T-helper 17 cell (primary cell): ENCODE results near the gene MAPK11. TPM values are rescaled to one million over a fixed set of nuclear protein-coding genes. Genes with fewer than 3 reads are reported as not detected.
A peak's percentile ranks its signal among the peaks of the same experiment; 100 is the strongest.

Experiments used
- ATAC-seq: fragments of 150-1000 bp; cut with Tn5 transposase; 2 replicates; pipeline ENCODE4 v1.10.0; 2021; ENCODE audit warnings: mild to moderate bottlenecking, moderate library complexity
- DNase-seq, 3 donors: peaks; one replicate each; pipeline versions ENCODE4 v3.0.0 to v3.0.0-alpha.2; 2020 to 2021
- H3K9me3 ChIP-seq: one replicate; pipeline ENCODE4 v1.7.0; 2013; ENCODE audit warnings: low read length, mild to moderate bottlenecking; ENCODE audit not compliant: control insufficient read depth, poor library complexity, severe bottlenecking
- H3K27ac Mint-ChIP-seq: one replicate; pipeline ENCODE4 v1.8.0; 2022; ENCODE audit warnings: mild to moderate bottlenecking, moderate library complexity, mixed read lengths
- H3K27me3 Mint-ChIP-seq: one replicate; pipeline ENCODE4 v1.8.0; 2022; ENCODE audit warnings: mixed read lengths
- H3K36me3 Mint-ChIP-seq: one replicate; pipeline ENCODE4 v1.8.0; 2022; ENCODE audit warnings: low read depth, mixed read lengths
- H3K4me1 Mint-ChIP-seq: one replicate; pipeline ENCODE4 v1.8.0; 2022; ENCODE audit warnings: mild to moderate bottlenecking, mixed read lengths
- H3K4me3 Mint-ChIP-seq: one replicate; pipeline ENCODE4 v1.8.0; 2022; ENCODE audit warnings: mild to moderate bottlenecking, moderate library complexity, mixed read lengths
- total RNA-seq, 4 donors: library from RNA in 2 of 4; stranded (reverse) in 2 of 4; gene quantifications; one replicate each; pipeline ENCODE4 v1.2.3 and lab custom pipeline; 2022 to 2026

Gene MAPK11
- total RNA-seq, 2 donors from 2014 or later, result 13.2 to 14.4 TPM

DNA sequence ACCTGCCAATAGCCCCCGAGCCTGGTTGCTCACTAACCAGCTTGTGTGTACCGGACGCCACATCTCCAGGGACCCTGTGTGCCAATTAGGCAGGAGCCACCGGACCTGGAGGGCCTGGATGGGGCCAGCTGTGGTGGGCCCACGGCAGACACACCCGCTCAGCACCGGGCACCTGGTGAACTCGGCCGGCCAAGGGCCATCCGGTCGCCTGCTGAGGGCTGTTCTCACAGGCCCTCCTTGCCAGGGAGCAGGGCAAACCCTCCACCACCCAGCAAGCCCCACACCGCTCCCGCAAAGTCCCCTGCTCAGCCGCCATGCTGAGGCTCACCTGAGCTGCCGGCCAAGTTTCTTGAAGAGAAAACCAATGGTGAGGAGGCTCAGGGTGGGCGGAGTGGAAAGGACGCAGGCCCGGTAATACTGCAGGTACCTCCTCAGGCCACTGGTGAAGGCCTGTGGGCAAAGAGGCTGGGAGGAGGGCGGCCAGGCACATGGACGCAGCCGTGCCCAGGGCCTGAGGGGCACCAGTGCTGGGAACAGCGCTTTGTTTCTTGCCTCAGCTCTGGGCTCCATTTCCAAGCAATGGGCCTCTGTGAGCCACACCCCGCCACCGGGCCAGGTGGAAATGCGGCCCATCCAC is 42.5 kb downstream of the MAPK11 start:
- no peak overlapping the region for H3K4me3 Mint-ChIP-seq
- H3K27ac Mint-ChIP-seq, result no peak overlapping the region
- H3K27me3 Mint-ChIP-seq, result no peaks in the 10 kb centered on the region
- ATAC-seq (no peak), DNase-seq (no peak)
- H3K9me3 ChIP-seq, result no peaks in the 10 kb centered on the region
- H3K4me1 Mint-ChIP-seq, result peaks cover 9% of the 10 kb centered on the region
- H3K36me3 Mint-ChIP-seq, result peaks cover 2% of the 10 kb centered on the region

DNA sequence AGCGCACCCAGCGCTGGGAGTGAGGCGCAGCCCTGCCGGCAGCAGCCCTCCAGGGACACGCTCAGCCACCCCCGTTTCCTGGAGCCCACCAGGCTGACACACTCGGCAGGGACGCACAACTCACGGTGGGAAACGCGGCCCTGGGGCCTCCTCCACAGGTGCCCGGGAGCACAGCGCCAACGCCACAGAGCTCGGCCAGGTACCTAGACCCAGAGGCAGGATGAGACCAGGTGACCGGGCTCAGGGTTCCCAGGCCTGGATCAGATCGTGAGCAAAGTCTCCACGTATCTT is 43.4 kb downstream of the MAPK11 start:
- no peak for ATAC-seq
- H3K36me3 Mint-ChIP-seq, result peaks cover 2% of the 10 kb centered on the region
- no peak for DNase-seq
- peaks cover 9% of the 10 kb centered on the region for H3K4me1 Mint-ChIP-seq
- no peak overlapping the region for H3K27ac Mint-ChIP-seq
- no peaks in the 10 kb centered on the region for H3K27me3 Mint-ChIP-seq
- no peak overlapping the region for H3K4me3 Mint-ChIP-seq
- H3K9me3 ChIP-seq, result no peaks in the 10 kb centered on the region

DNA sequence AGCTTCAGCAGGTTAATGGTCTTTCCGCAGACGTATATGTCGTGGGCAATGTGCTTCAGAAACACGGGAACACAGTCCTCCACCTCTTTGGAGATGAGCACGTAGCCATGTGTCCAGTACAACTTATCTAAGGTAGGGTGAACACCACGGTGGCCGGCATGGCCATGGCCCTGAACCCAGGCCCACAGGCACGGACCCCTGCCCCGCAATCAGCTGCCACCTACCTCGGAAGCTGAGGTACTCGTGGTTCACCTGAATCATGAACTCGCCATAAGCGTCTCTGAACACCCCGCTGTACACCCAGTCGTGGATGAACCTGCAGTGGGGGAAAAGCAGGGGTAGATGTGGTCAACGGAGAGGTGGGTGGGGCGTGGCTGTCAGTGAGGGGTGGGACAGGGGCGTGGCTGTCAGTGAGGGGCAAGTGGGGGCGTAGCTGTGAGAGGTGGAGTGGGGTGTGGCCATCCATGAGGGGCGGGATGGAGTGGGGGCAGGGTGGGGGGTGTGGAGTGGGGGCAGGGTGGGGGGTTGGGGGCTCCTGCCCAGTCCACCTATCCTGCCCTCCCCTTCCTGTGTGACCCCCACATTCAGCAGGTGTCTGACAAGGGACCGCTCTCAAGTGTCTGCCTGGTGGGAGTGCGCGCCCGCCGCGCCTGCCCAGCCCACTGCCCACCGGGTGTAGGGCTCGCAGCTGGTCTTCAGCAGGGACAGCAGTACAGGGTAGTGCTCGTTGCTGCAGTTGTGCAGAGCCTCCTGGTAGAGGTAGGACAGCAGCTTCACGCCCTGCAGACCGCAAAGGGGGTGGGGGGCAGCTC is 43.9 kb downstream of the MAPK11 start:
- no peak overlapping the region for H3K4me3 Mint-ChIP-seq
- no peak for DNase-seq
- H3K9me3 ChIP-seq, result no peaks in the 10 kb centered on the region
- no peaks in the 10 kb centered on the region for H3K27me3 Mint-ChIP-seq
- no peak for ATAC-seq
- no peak overlapping the region for H3K27ac Mint-ChIP-seq
- peaks cover 9% of the 10 kb centered on the region for H3K4me1 Mint-ChIP-seq
- peaks cover 2% of the 10 kb centered on the region for H3K36me3 Mint-ChIP-seq

DNA sequence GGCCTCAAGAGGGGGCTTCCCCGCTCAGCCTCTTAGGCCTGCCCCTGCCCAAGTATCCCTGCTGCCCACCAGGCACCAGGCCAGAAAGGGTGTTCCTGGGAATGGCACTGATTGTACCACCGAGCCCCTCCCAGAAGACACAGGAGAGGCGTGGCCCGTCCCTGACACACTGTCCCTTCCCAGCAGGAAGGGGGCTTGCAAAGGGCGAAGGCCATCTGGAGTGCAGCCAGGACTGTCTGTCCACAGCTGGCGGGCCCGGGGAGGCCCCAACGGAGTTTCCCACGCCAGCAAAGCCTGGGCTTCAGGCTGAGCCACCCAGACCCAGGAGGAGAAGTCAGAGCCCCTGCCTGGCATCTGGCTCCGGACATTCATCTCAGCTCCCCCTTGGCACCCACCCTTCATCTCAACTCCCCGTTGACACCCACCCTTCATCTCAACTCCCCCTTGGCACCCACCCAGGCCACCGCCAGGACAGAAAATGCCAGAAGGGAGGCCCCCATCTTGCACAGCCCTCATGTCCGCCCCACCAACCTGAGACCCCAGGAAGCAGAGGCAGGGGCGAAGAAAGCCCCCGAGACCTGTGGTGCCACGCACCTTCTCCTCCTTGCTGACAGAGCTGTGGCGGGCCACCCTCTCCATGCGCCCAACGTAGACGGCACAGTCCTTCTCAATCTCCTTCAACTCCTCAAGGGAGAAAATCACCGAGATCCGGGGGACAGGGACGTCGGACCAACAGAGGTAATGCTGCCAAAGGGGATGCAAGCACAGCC is 44.8 kb downstream of the MAPK11 start:
- Mint-ChIP-seq H3K27me3 (no peaks in the 10 kb centered on the region), H3K36me3 (peaks cover 2% of the 10 kb centered on the region), H3K4me3 (no peak overlapping the region), H3K4me1 (peaks cover 9% of the 10 kb centered on the region), H3K27ac (no peak overlapping the region)
- H3K9me3 ChIP-seq, result no peaks in the 10 kb centered on the region
- DNase-seq (no peak), ATAC-seq (no peak)

DNA sequence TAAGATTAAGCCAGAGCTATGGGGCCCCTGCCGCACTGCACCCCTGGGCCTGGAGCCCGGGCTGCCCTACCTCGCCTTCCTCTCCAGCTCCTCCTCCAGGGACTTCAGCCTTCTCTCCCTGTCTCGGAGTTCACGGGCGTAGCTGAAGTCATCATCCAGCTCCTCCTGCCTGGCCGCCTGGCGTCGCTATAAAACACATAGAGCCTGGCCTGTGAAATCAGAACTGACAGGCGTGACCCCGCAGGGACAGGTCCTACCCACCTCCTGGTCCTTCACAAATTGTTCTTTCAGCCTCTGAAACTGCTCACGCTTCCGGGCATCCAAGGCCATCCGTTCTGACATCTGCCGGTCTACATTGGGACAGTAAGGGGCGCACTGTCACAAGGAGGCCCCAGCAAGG is 46.1 kb downstream of the MAPK11 start:
- H3K4me1 Mint-ChIP-seq, result peaks cover 8% of the 10 kb centered on the region
- H3K36me3 Mint-ChIP-seq, result peaks cover 2% of the 10 kb centered on the region
- H3K27me3 Mint-ChIP-seq, result no peaks in the 10 kb centered on the region

DNA sequence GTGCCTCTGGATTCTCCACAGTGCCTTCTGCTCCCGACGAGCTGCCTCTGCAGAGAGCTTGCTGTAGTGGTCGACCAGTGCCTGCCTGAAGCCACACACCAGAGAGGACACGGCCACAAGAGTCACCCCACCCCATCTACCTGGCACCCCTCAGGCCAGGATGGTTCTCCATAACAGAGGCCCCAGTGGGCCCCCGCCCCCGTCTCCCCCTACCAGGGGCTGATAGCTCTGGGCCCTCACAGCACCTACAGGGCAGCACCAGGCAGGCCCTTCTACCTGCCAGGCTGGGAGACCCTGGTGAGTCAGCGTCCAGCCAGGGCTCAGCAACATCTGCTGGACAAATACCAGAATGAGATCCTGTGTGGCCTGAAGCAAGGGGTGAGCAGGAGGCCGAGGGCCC is 47.7 kb downstream of the MAPK11 start:
- Mint-ChIP-seq H3K36me3 (no peaks in the 10 kb centered on the region), H3K4me1 (peaks cover 2% of the 10 kb centered on the region), H3K4me3 (no peak overlapping the region), H3K27me3 (no peaks in the 10 kb centered on the region), H3K27ac (no peak overlapping the region)
- ATAC-seq (no peak), DNase-seq (no peak)
- no peaks in the 10 kb centered on the region for H3K9me3 ChIP-seq

More for the DNA sequence above, 46.1 kb downstream of the MAPK11 start:
- no peaks in the 10 kb centered on the region for H3K9me3 ChIP-seq
- no peak for DNase-seq
- ATAC-seq, result no peak
- H3K4me3 Mint-ChIP-seq, result no peak overlapping the region
- peak overlapping the region; percentile 19 for H3K27ac Mint-ChIP-seq

DNA sequence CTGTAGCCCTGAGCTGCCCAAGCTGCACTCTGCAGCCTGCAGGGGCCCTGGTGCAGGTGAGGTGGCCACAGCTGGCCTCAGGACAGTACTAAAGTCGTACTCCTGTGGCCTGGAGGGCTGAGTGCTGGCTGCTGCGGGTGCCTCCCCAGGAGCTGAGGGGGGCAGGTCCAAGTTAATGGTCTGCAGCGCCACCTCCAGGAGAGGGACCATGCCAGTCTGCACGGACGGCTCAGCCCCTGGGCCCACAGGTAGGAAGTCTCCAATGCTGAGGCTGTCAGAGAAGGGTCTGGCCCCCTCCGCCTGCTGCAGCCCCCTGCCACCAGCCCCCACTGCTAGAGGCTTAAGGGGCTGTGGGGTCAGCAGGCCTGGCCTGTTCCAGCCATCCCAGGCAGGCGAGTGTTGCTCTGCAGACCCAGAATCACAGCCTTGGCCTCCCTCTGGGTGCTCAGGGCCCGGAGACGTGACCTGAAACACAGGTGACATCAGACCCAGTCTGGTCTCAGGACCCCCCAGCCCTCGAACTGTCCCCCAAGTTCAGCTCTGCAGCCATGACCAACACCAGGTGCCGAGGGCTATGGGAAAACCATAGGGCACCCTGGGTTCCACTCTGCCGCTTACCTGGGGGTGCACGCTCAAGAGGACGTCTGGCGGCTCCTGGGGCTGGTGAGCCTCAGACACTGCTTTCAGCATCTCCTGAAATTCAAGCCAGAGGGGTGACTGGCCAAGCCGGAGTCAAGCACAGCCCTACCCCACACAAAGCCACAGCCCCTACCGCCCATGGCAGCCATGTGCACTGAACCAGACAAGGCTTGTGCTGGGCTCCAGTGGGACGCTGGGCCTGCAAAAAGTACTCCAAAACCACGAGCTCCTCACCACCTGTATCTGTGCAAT is 48.5 kb downstream of the MAPK11 start:
- Mint-ChIP-seq H3K27me3 (no peaks in the 10 kb centered on the region), H3K27ac (no peak overlapping the region), H3K4me1 (no peaks in the 10 kb centered on the region), H3K4me3 (no peak overlapping the region), H3K36me3 (no peaks in the 10 kb centered on the region)
- ATAC-seq (no peak), DNase-seq (no peak)
- H3K9me3 ChIP-seq, result no peaks in the 10 kb centered on the region

DNA sequence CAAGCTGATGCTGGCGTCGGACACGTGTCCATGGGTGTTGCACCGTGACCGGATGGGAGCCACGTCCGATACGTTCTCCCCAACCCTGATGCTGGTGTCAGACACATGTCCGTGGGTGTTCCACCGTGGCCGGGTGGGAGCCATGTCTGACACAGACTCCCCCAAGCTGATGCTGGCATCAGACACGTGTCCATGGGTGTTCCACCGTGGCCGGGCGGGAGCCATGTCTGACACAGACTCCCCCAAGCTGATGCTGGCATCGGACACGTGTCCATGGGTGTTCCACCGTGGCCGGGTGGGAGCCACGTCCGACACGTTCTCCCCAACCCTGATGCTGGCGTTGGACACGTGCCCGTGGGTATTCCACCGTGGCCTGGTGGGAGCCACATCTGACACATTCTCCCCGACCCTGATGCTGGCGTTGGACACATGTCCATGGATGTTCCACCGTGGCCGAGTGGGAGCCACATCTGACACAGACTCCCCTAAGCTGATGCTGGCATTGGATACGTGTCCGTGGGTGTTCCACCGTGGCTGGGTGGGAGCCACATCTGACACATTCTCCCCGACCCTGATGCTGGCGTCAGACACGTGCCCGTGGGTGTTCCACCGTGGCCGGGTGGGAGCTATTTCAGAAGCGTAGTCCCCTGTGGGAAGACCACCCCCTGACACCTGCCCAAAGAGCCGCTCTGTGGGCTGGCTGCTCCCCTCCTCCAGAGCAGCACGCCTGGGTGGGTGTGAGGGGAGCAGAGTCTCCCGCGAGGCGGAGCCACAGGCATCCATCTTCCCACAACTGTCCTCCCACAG is 49.4 kb downstream of the MAPK11 start:
- ATAC-seq (no peak), DNase-seq (no peak)
- Mint-ChIP-seq H3K4me1 (no peaks in the 10 kb centered on the region), H3K4me3 (no peak overlapping the region), H3K27ac (no peak overlapping the region), H3K27me3 (no peaks in the 10 kb centered on the region), H3K36me3 (no peaks in the 10 kb centered on the region)
- no peaks in the 10 kb centered on the region for H3K9me3 ChIP-seq

DNA sequence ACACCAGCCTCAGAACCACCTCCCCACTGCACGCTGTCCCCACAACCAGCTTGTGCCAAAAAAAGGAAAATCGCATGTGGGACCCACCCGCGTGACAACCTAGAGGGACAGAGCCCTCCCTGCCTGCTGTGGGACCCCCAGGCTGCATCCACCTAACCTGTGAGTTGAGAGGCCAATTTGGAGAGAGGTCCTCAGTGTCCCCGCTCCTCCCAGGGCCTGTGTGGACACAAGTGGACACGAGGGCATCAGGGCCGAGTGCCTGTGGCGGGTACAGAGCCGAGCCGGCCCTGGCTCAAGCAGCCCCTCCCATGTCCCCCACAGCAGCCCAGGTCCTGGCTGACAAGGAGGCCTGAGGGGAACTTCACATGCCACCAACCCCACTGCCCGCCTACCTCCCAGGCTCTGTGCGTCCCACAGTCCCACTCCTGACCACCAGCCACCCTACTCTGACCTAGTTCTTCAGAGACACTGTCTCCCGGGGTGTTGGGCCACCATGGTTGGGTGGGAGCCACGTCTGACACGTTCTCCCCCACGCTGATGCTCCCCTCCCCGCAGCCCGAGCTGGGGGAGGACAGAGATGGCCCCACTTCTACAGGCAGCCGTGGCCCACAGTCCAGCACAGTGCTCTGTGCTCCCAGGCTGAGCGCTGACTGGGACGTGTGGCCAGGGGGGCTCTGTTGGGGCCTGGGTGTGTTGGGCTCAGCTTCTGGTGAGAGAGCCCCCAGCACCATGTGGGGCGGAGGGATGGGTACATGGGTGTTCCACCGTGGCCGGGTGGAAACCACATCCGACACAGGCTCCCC is 50.2 kb downstream of the MAPK11 start:
- DNase-seq (no peak), ATAC-seq (no peak)
- Mint-ChIP-seq H3K4me1 (no peaks in the 10 kb centered on the region), H3K4me3 (no peak overlapping the region), H3K36me3 (no peaks in the 10 kb centered on the region), H3K27me3 (no peaks in the 10 kb centered on the region), H3K27ac (no peak overlapping the region)
- no peaks in the 10 kb centered on the region for H3K9me3 ChIP-seq

DNA sequence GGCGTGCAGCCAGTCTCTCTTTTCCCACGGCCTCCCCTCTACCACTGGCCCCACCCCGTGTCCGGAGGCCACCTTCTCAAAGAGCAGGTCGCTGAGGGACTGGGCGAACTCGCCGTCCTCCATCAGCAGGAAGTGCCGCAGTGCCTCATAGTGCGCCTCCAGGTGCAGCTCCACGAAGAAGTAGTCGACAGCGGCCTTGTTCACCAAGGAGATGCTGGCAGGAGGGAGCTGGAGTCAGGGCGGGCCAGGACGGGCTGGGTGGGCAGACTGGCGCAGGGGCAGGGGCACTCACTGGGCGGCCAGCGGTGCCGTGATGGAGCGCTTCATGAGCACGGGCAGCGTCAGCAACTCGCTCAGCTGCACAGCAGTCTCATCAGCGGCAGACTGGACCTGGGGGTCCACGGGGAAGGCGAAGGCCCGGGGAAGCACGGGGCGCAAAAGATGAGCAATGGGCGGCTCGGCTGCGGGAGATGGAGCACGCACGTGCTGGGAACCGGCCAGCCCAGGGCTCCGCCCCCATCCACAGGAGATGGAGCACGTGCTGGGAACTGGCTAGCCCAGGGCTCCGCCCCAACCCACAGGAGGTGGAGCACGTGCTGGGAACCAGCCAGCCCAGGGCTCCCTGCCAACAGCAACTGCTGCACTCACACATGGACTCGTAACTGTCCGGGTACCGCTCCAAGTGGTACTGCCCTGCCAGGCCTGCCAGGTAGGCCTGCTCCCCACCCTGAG is 51.0 kb downstream of the MAPK11 start:
- peak; percentile 8 for ATAC-seq
- no peak for DNase-seq
- H3K4me3 Mint-ChIP-seq, result peak overlapping the region; percentile 7

DNA sequence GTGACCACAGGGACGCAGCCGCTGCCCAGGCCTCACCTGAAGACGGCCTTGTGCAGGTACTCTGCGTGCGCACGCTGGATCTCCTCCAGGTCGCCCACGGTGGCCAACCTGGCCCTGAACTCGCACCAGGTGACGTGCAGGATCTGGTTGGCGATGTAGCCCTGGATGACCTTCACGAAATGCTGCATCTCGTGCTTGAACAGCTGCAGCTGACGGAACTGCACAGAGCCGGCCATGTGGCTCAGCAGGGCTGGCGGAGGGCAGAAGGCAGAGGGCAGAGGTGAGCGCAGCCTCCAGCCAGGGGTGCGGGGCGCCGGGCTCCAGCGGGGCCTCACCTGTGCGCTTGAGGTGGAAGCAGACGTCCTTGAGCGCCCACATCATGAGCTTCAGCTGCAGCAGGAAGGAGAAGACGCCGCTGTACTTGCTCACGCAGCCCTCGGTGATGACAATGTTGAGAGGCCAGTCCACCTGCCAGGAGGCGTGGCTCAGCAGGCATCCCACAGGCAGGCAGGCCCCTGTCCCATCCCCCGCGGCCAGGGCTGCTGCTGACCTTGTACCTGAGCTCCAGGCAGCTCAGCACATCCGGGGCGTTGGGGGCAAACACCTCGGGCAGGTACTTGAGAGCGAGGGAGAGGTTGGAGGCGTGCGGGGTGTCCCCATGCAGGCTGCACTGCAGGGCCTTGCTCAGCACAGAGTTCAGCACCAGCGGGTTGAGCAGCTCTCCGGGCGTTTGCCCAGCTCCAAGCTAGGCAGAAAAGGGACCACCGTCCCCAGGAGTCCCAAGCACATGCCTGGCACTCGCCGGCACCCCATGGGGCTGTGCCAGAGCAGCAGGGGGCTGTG is 51.8 kb downstream of the MAPK11 start:
- DNase-seq (no peak), ATAC-seq (peak; percentile 5)
- Mint-ChIP-seq H3K36me3 (no peaks in the 10 kb centered on the region), H3K27me3 (no peaks in the 10 kb centered on the region), H3K27ac (no peak overlapping the region), H3K4me1 (peaks cover 6% of the 10 kb centered on the region), H3K4me3 (no peak overlapping the region)
- no peaks in the 10 kb centered on the region for H3K9me3 ChIP-seq

More for the DNA sequence above, 51.0 kb downstream of the MAPK11 start:
- no peaks in the 10 kb centered on the region for H3K36me3 Mint-ChIP-seq
- no peaks in the 10 kb centered on the region for H3K27me3 Mint-ChIP-seq
- no peak overlapping the region for H3K27ac Mint-ChIP-seq
- H3K4me1 Mint-ChIP-seq, result peaks cover 3% of the 10 kb centered on the region
- no peaks in the 10 kb centered on the region for H3K9me3 ChIP-seq
